ENCODE results near the gene NCEH1.

NCEH1 gene

DNA sequence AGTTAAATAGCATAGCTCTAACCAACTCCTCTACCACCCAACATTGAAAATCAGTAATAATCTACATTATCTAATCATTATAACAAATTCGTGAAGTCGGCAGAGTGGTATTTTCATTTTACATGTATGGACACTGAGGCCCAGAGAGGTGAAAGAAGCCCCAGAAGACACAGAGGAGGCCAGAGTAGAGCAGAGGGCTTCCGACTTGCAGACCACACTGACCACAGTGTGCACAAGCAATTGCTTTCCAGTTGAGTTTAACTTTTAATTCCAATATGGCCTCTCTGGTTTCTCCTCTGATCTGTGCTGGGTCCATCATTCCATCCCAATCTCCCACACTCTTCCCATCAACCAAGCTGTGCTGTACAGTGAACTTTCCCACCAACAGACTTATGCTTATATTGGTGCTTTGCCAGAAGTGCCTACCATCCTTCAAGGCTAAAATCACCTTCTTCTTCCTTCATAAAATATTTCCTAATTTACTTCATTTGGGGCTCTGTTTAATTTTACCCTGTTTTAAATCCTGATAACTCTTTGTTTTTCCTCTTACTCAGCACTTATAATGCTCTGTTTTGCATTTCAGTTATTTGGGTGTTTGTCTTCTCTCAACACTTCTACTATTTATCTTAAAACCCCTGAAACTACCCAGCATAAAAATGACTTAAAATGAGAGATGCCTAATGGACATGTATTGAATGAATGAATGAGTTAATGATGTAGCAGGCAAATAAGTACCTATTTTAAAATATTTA, 105.8 kb downstream of the NCEH1 start:
- TF ChIP-seq GATA2 (IDR thresholded peaks at IDR 0.05; ENCODE audit: low read depth, low read length) = no peak
- no peak for TF ChIP-seq GATA3 (IDR thresholded peaks at IDR 0.05; ENCODE audit: low read depth, low read length)

DNA sequence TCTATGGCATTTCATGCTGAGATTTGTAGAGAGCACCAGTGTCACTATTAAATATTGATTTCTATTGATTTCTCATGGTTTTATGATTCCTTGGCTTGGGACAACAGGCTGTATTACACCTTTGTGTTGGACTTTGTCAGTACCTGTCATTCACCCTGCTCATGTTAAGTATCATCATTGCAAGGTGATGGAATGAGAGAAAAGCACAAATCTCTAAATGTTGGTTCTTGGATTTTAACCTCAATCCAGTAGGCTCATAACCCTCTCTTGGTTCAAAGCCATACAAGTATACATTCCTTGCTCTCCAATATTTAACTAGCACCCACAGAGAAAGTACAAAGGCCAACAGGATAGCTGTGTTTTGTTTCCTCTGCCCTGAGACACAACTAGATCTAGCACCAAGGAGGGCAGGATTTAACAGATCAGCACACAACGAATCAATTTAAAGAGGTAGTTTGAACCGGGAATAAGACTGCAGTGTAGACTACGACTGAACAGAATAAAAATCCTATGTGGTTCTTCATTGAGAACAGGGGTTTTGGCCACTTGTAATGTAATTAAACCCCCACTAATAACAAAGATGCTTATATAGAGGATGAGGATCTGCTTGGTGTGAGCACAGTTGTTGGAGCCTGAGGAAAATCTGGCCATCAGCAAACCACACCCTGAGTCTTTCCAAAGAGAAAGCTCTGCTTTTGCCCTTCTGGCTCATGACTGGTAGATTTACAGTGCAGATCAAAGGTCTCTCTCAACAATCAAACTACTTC, 109.6 kb downstream of the NCEH1 start:
- TF ChIP-seq GATA3 (IDR thresholded peaks at IDR 0.05; ENCODE audit: low read depth, low read length) (no peak), GATA2 (IDR thresholded peaks at IDR 0.05; ENCODE audit: low read depth, low read length) (no peak)

DNA sequence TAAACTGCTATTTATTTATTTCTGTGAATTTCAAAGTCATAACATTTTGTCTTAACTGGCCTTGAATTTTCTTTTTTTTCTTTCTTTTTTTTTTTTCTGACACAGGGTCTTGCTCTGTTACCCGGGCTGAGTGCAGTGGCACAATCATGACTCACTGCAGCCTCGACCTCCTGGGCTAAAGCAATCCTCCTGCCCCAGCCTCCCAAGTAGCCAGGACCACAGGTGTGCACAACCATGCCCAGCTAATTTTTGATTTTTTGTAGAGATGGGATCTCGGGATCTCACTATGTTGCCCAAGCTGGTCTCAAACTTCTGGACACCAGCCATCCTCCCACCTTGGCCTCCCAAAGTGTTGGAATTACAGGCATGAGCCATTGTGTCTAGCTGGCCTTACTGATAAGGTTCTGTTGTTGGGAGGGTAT, 110.2 kb downstream of the NCEH1 start:
- no peak for TF ChIP-seq GATA3 (IDR thresholded peaks at IDR 0.05; ENCODE audit: low read depth, low read length)
- TF ChIP-seq GATA2 (IDR thresholded peaks at IDR 0.05; ENCODE audit: low read depth, low read length) = no peak

DNA sequence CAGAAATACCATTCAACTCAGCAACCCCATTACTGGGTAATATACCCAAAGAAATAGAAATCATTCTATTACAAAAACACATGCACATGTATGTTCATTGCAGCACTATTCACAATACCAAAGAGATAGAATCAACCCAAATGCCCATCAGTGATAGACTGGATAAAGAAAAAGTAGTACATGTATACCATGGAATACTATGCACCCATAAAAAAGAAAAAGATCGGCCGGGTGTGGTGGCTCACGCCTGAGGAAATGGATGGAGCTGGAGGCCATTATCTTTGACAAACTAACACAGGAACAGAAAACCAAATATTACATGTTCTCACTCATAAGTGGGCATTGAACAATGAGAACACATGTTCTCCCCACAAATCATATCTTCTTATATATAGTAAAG, 112.0 kb downstream of the NCEH1 start:
- TF ChIP-seq GATA2 (IDR thresholded peaks at IDR 0.05; ENCODE audit: low read depth, low read length) (no peak), GATA3 (IDR thresholded peaks at IDR 0.05; ENCODE audit: low read depth, low read length) (no peak)

DNA sequence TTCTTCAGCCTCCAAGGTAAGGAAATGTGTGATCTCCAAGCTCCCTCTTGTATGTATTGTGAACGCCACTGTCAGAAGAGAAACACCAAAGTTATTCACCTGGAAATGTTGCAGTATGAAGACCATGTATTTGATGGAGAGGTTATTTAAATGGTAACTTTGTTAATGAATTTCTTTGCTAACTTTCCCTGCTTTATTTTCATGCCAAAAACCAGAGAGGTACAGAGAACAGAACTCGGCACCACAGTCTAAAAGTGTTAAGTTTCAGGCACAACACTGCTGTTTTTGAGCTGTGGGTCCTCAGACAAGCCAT, 114.5 kb downstream of the NCEH1 start:
- TF ChIP-seq GATA3 (IDR thresholded peaks at IDR 0.05; ENCODE audit: low read depth, low read length) (no peak), GATA2 (IDR thresholded peaks at IDR 0.05; ENCODE audit: low read depth, low read length) (no peak)

DNA sequence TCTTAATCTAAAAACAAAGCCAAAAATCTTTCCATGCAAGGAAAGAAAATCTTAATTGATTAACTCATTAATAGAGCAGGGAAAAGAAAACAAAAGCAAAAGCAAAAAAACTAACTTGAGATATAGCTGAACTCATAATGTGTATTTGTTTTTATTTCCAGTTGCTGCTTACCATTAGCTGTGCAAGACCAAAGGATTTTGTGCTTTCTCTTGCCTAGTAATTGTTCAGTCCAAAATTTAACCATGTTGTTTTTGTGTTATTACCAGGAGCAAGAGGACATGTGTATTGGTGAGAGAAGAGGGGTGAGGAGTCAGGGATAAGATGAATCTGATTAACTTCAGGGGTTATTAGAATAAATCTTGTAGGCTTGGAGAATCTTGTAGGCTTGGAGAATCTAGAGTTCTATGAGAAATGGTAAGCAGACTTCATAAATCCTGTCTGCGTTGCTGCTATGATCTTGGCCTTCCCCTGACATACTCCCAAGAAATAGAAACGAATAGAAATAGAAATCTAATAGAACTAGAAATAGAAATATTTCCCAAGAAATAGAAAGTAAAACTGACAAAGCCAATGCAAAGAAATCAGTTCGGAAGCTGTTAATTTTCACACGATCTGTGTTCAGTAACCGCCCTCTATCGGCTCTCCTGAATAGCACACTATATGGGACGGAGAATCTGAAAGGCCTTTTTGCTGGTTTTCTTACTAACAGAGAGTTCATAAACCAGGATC, 115.0 kb downstream of the NCEH1 start:
- no peak for TF ChIP-seq GATA3 (IDR thresholded peaks at IDR 0.05; ENCODE audit: low read depth, low read length)
- no peak for TF ChIP-seq GATA2 (IDR thresholded peaks at IDR 0.05; ENCODE audit: low read depth, low read length)

DNA sequence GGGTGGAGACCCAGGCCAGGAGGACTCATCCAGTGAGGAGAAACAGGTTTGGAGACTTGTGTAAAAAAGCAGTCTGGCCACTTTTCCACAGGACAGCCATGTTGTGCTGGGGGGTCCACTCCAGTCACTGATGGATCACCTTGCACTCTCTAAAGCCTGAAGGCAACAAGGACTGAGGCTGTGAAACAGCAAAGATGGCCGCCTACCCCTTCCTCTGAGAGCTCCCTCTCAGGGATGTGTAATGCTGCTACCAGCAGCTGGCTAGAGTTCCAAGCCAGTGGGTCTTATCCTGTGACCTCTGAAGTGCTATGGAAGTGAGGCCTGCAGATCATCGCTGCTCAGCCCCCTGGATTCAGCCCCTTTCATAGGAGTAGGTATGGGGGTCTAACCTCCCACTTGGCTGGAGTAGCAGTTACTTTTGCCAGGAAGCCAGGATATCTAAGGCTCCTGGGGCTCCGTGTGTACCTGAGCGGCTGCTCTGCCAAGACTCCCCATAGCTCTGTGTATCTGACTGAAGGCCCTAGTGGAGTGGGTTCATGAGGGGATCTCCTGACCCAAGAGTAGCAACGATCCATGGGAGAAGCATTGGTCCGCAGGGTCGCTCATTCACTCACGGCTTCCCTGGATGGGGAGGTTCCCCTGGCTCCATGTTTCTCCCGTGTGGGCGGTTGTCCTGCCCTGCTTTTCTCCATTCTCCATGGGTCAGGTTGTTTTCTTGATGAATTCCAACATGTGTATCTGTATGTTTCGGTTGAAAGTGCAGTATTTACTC, 117.8 kb downstream of the NCEH1 start:
- TF ChIP-seq GATA3 (IDR thresholded peaks at IDR 0.05; ENCODE audit: low read depth, low read length) (no peak), GATA2 (IDR thresholded peaks at IDR 0.05; ENCODE audit: low read depth, low read length) (no peak)

DNA sequence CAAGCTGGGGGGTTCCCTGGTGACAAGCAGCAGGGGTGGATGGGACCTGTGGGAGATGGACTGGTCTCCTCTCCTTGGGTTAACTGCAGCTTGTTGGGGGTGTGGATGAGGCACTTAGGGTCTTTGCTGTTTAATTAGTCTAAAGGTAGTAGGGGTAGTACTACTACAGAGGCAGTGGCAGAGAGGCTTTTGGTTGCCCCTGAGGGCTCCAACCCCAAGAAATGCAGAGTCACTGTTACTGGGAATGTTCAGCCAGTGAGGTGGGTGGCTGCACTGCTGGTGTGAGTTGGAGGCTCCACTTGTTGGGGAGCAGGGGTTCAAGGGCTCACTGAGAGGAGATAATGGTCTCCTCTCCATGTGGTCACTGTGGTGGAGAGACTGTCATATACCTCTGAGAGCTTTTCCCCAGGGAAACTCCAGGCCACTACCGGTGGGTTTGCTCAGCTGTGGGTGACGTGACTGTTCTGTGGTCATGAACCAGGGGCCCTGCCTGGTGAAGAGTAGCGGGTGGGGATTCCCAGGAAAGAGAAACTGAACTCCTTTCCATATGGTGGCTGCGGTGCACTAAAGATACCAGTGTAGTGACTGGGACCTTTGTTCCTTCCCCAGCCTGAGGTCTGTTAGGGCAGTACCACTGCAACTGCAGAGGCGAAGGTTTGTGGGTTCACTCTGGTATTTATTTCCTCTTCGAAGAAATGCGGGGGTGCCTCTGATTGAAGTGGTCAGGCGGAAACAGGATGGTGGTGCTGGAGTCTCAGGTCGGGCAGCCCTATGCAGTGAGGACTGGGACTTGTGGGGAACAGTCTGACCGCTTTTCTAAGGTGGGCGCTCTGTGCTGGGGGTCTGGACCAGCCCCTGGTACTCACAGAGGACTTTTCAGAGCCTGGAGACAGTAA, 118.7 kb downstream of the NCEH1 start:
- TF ChIP-seq GATA2 (IDR thresholded peaks at IDR 0.05; ENCODE audit: low read depth, low read length) = no peak
- no peak for TF ChIP-seq GATA3 (IDR thresholded peaks at IDR 0.05; ENCODE audit: low read depth, low read length)

DNA sequence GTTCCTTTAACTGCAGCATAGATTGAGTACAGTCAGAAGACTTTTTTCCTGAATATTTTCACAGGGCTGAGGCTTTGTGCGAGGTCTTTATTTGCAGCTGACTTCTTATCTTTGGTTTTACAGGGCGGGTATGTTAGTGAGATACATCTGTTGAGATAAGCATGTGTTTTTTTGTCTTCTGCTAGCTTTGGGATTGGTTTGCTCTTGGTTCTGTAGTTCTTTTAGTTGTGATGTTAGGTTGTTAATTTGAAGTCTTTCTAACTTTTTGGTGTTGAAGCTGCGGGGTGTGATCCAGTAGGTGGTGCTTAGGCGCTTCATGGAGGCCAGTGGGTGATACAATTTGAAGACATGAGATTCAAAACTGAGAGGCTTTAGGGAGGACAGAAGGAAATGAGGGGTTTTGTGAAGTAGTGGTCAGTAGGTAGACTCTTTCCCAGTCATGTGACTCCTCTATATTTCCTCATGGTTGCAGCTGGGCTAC, 119.7 kb downstream of the NCEH1 start:
- TF ChIP-seq GATA3 (IDR thresholded peaks at IDR 0.05; ENCODE audit: low read depth, low read length) = no peak
- no peak for TF ChIP-seq GATA2 (IDR thresholded peaks at IDR 0.05; ENCODE audit: low read depth, low read length)

DNA sequence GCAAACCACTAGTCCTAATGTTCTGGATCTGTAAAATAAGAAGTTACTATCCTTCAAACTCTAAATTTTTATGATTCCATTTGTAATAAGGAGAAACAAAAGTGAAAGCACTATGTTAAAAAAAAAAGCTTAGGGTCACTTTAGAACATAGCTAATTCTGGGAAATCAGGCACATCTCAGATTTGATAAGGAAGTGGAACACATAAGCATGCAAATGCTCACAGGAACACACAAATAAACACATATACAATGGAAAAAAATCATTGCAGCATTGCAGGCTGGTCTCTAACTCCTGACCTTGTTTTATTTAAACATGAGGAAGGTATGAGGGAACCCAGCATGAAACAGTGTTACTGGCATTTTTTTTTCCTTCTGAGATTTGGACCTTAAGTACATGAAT, 124.4 kb downstream of the NCEH1 start:
- TF ChIP-seq GATA2 (IDR thresholded peaks at IDR 0.05; ENCODE audit: low read depth, low read length) (no peak), GATA3 (IDR thresholded peaks at IDR 0.05; ENCODE audit: low read depth, low read length) (no peak)

DNA sequence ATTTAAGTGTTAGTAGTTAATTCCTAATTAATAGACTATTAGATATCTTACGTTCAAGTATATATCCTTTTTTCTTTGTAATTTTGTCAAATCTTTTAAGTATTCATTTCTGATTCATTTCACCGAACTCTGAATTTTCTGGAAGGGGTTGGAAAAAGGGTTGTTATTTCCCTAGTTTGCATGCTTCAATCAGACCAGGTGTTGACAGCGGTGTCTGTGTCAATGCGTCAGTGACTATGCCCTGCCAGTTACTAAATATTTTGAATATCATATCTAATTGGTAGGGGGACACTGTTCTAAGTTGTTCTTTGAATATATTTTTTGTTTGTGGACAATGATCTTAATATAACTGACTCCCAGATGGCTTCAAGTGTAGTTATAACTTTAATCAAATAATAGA, 124.9 kb downstream of the NCEH1 start:
- TF ChIP-seq GATA2 (IDR thresholded peaks at IDR 0.05; ENCODE audit: low read depth, low read length) (no peak), GATA3 (IDR thresholded peaks at IDR 0.05; ENCODE audit: low read depth, low read length) (no peak)

DNA sequence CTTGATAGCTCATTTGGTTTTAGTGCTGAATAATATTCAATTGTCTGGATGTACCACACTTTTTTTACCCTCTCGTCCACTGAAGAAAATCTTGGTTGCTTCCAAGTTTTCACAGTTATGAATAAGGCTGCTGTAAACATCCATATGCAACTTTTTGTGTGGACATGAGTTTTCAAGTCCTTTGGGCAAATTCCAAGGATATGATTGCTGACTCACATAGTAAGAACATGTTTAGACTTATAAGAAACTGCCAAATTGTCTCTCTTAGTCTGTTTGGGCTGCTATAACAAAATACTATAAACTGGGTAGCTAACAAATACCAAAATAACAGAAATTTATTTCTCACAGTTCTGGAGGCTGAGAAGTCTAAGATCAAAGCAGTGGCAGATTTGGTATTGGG, 128.2 kb downstream of the NCEH1 start:
- TF ChIP-seq GATA2 (IDR thresholded peaks at IDR 0.05; ENCODE audit: low read depth, low read length) (no peak), GATA3 (IDR thresholded peaks at IDR 0.05; ENCODE audit: low read depth, low read length) (no peak)

DNA sequence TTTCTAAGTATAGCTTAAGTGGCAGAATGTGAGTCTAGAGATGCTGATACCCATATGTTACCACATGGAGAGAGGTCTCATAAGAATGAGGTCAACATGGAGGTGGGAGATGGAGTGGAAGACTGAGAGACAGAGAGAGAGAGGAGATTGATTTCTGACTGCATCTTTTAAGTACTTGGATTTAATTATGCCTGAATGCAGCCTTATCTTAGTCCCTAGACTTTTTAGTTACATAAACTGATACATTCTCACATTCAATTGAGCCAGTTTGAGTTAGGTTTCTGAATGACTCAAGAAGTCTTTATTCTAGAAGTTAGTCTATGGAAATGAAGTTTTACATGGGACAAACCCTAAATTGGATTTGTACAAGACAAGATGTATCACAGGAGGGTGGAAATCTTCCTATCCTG, 129.1 kb downstream of the NCEH1 start:
- TF ChIP-seq GATA2 (IDR thresholded peaks at IDR 0.05; ENCODE audit: low read depth, low read length) = no peak
- TF ChIP-seq GATA3 (IDR thresholded peaks at IDR 0.05; ENCODE audit: low read depth, low read length) = no peak

All from SH-SY5Y (cell line).